ENCODE results near the gene PKDREJ. TPM values are rescaled to one million over a fixed set of nuclear protein-coding genes. Genes with fewer than 3 reads are reported as not detected.

Gene PKDREJ
- total and polyA plus RNA-seq, 4 donors = 0.02 to 0.06 (median 0.03) TPM

GRCh38 chr22:46281866-46282678 lies 18.9 kb upstream of the PKDREJ start:
- Histone ChIP-seq H3K4me1 (ENCODE audit: control insufficient read depth in 5 of 5, insufficient read depth in 5 of 5, low read length in 5 of 5) (peaks cover 0 to under 1% (median 0%) of the 10 kb centered on the region in 5 donors), H3K9me3 (ENCODE audit: control insufficient read depth in 4 of 4, insufficient read depth in 3 of 4, low read length in 3 of 4) (no peaks in the 10 kb centered on the region), H3K4me3 (no peak overlapping the region), H3K27me3 (ENCODE audit: control insufficient read depth in 3 of 3, insufficient read depth in 3 of 3, low read length in 2 of 3) (no peaks in the 10 kb centered on the region), H3K9ac (ENCODE audit: insufficient read depth in 1 of 2, low read length in 2 of 2) (no peak overlapping the region), H3K27ac (ENCODE audit: low read depth in 1 of 2, low read length in 1 of 2) (no peak overlapping the region), H3K36me3 (ENCODE audit: control insufficient read depth in 4 of 4, insufficient read depth in 4 of 4, low read length in 4 of 4) (peaks cover 14 to 66% (median 33%) of the 10 kb centered on the region in 4 donors)
- DNase-seq = no peak
- 97 to 98% methylated on average over 13 of the region's 13 CpGs for WGBS, 2 donors
- no peak for ATAC-seq (ENCODE audit: insufficient read depth, low FRiP score)
- TF ChIP-seq CTCF (IDR thresholded peaks at IDR 0.05; ENCODE audit: control extremely low read depth, extremely low read depth) = no peak

GRCh38 chr22:46280999-46281623 lies 18.0 kb upstream of the PKDREJ start:
- peaks cover 16 to 62% (median 37%) of the 10 kb centered on the region in 4 donors for H3K36me3 ChIP-seq (ENCODE audit: control insufficient read depth in 4 of 4, insufficient read depth in 4 of 4, low read length in 4 of 4)

GRCh38 chr22:46280063-46280817 lies 17.1 kb upstream of the PKDREJ start:
- Histone ChIP-seq H3K27ac (ENCODE audit: low read depth in 1 of 2, low read length in 1 of 2) (peak overlapping the region in 1 of 2 donors; percentile 52), H3K27me3 (ENCODE audit: control insufficient read depth in 3 of 3, insufficient read depth in 3 of 3, low read length in 2 of 3) (no peaks in the 10 kb centered on the region), H3K9ac (ENCODE audit: insufficient read depth in 1 of 2, low read length in 2 of 2) (no peak overlapping the region), H3K9me3 (ENCODE audit: control insufficient read depth in 4 of 4, insufficient read depth in 3 of 4, low read length in 3 of 4) (no peaks in the 10 kb centered on the region), H3K36me3 (ENCODE audit: control insufficient read depth in 4 of 4, insufficient read depth in 4 of 4, low read length in 4 of 4) (peaks cover 19 to 67% (median 44%) of the 10 kb centered on the region in 4 donors), H3K4me1 (ENCODE audit: control insufficient read depth in 5 of 5, insufficient read depth in 5 of 5, low read length in 5 of 5) (no peaks in the 10 kb centered on the region), H3K4me3 (no peak overlapping the region)
- DNase-seq (no peak), ATAC-seq (ENCODE audit: insufficient read depth, low FRiP score) (no peak)
- 95 to 100% methylated on average over 11 to 12 of the region's 12 CpGs for WGBS, 2 donors
- no peak for TF ChIP-seq CTCF (IDR thresholded peaks at IDR 0.05; ENCODE audit: control extremely low read depth, extremely low read depth)

More at GRCh38 chr22:46280999-46281623, 18.0 kb upstream of the PKDREJ start:
- no peaks in the 10 kb centered on the region for H3K4me1 ChIP-seq (ENCODE audit: control insufficient read depth in 5 of 5, insufficient read depth in 5 of 5, low read length in 5 of 5)
- no peak overlapping the region for H3K9ac ChIP-seq (ENCODE audit: insufficient read depth in 1 of 2, low read length in 2 of 2)
- no peak for TF ChIP-seq CTCF (IDR thresholded peaks at IDR 0.05; ENCODE audit: control extremely low read depth, extremely low read depth)
- DNase-seq (no peak), ATAC-seq (ENCODE audit: insufficient read depth, low FRiP score) (peak; percentile 43)
- H3K9me3 ChIP-seq (ENCODE audit: control insufficient read depth in 4 of 4, insufficient read depth in 3 of 4, low read length in 3 of 4) = no peaks in the 10 kb centered on the region
- WGBS, 2 donors = 80% methylated on average over 19 of the region's 19 CpGs
- H3K4me3 ChIP-seq = no peak overlapping the region
- H3K27me3 ChIP-seq (ENCODE audit: control insufficient read depth in 3 of 3, insufficient read depth in 3 of 3, low read length in 2 of 3) = no peaks in the 10 kb centered on the region
- no peak overlapping the region for H3K27ac ChIP-seq (ENCODE audit: low read depth in 1 of 2, low read length in 1 of 2)

All from lung (tissue), 12 donors.